Activated CD8-positive, alpha-beta T cell treated with anti-CD3 and anti-CD28 coated beads, Interleukin-2, amount 10 ng/mL, durations not matched to agents 7 days and 5 days (primary cell): ENCODE results near the gene PKP3. TPM values are rescaled to one million over a fixed set of nuclear protein-coding genes. Genes with fewer than 3 reads are reported as not detected.
A peak's percentile ranks its signal among the peaks of the same experiment; 100 is the strongest.

Source experiments
- ATAC-seq: fragments of 150-1000 bp; cut with Tn5 transposase; one replicate; pipeline ENCODE4 v1.10.0; 2021; ENCODE audit warnings: moderate library complexity
- CTCF ChIA-PET: fragments of 350-600 bp; sonication (Branson Sonifier 250); formaldehyde crosslinking; loops from one replicate; lab custom pipeline; 2021; ENCODE audit warnings: antibody characterized with exemption; lab: Charles Lee
- POLR2A ChIA-PET: fragments of 350-600 bp; sonication (Branson Sonifier 250); formaldehyde crosslinking; loops from one replicate; lab custom pipeline; 2021; ENCODE audit warnings: antibody characterized with exemption; lab: Charles Lee
- DNase-seq: peaks from one replicate; pipeline ENCODE4 v3.0.0-alpha.2; 2020
- H3K27ac Mint-ChIP-seq: one replicate; pipeline ENCODE4 v1.8.0; 2021; ENCODE audit warnings: mild to moderate bottlenecking, mixed read lengths
- H3K27me3 Mint-ChIP-seq: one replicate; pipeline ENCODE4 v1.8.0; 2021; ENCODE audit warnings: low read depth, mixed read lengths
- H3K36me3 Mint-ChIP-seq: one replicate; pipeline ENCODE4 v1.8.0; 2021; ENCODE audit warnings: low read depth, mixed read lengths
- H3K4me1 Mint-ChIP-seq: one replicate; pipeline ENCODE4 v1.8.0; 2021; ENCODE audit warnings: low read depth, mixed read lengths
- H3K4me3 Mint-ChIP-seq: one replicate; pipeline ENCODE4 v1.8.0; 2021; ENCODE audit warnings: mild to moderate bottlenecking, mixed read lengths
- H3K9me3 Mint-ChIP-seq: one replicate; pipeline ENCODE4 v1.8.0; 2022; ENCODE audit warnings: mixed read lengths; ENCODE audit not compliant: insufficient read depth
- total RNA-seq, 2 experiments: library from RNA; stranded (reverse); gene quantifications; one replicate each; pipeline ENCODE4 v1.2.3, GENCODE V29; 2021

The PKP3 gene
- total RNA-seq, 2 experiments from 2014 or later: 0.13 TPM; not detected in 1

- peaks cover 41% of the 10 kb centered on the region for H3K4me1 Mint-ChIP-seq
- H3K27me3 Mint-ChIP-seq: peaks cover 8% of the 10 kb centered on the region
- ATAC-seq (no peak), DNase-seq (no peak)
- ChIA-PET CTCF (interaction anchor here (0.8 to 1.6 kb wide), 3 partner anchors 8 to 11 kb away, joined by 3 to 4 read pairs (median 3); no protein-coding TSS in a partner anchor), POLR2A (interaction anchor here (1.0 to 1.4 kb wide), 4 partner anchors 9 to 54 kb away, joined by 3 to 5 read pairs (median 4); no protein-coding TSS in a partner anchor)
- no peaks in the 10 kb centered on the region for H3K9me3 Mint-ChIP-seq
- H3K27ac Mint-ChIP-seq: peak overlapping the region; percentile 15
- no peaks in the 10 kb centered on the region for H3K36me3 Mint-ChIP-seq
- peak overlapping the region; percentile 43 for H3K4me3 Mint-ChIP-seq
Observed at GRCh38 chr11:439315-440064, 45.5 kb downstream of the PKP3 start.

- ChIA-PET CTCF (interaction anchor here (0.8 to 1.6 kb wide), 5 partner anchors 7 to 78 kb away, joined by 3 to 8 read pairs (median 3); partner anchors contain the start of gene PTDSS2), POLR2A (interaction anchor here (0.7 to 1.4 kb wide), 5 partner anchors 8 to 24 kb away, joined by 3 to 5 read pairs (median 4); no protein-coding TSS in a partner anchor)
- Mint-ChIP-seq H3K27me3 (peaks cover 8% of the 10 kb centered on the region), H3K9me3 (no peaks in the 10 kb centered on the region), H3K4me3 (peak overlapping the region; percentile 74), H3K27ac (peak overlapping the region; percentile 15), H3K4me1 (peaks cover 41% of the 10 kb centered on the region), H3K36me3 (no peaks in the 10 kb centered on the region)
- DNase-seq (no peak), ATAC-seq (no peak)
Observed at GRCh38 chr11:440065-441042, 46.3 kb downstream of the PKP3 start.

GRCh38 chr11:441043-441417 lies 47.0 kb downstream of the PKP3 start:
- ChIA-PET POLR2A (interaction anchor here (0.7 to 1.2 kb wide), 3 partner anchors 9 to 24 kb away, joined by 3 to 4 read pairs (median 3); no protein-coding TSS in a partner anchor), CTCF (interaction anchor here (1.0 to 1.5 kb wide), 2 partner anchors 9 to 78 kb away, joined by 3 to 8 read pairs; partner anchors contain the start of gene PTDSS2)
- Mint-ChIP-seq H3K27me3 (peaks cover 8% of the 10 kb centered on the region), H3K4me3 (peak overlapping the region; percentile 74), H3K27ac (no peak overlapping the region), H3K9me3 (no peaks in the 10 kb centered on the region), H3K4me1 (peaks cover 41% of the 10 kb centered on the region), H3K36me3 (no peaks in the 10 kb centered on the region)
- ATAC-seq (no peak), DNase-seq (no peak)

GRCh38 chr11:441418-442274 lies 47.6 kb downstream of the PKP3 start, which contains the start of gene ANO9:
Gene ANO9, minus strand, starts transcription at chr11:442011. Its CDS starts 85 bp downstream, at chr11:441926.
- H3K4me1 Mint-ChIP-seq: peaks cover 38% of the 10 kb centered on the region
- DNase-seq (peak; percentile 77), ATAC-seq (peak; percentile 93)
- CTCF ChIA-PET: interaction anchor here (1.0 to 1.5 kb wide), 3 partner anchors 9 to 77 kb away, joined by 3 to 8 read pairs (median 3); partner anchors contain the start of genes PTDSS2 and SIGIRR
- H3K4me3 Mint-ChIP-seq: peak within 1 kb of the TSS; percentile 74
- H3K36me3 Mint-ChIP-seq: no peaks in the 10 kb centered on the region
- peak within 1 kb of the TSS; percentile 69 for H3K27ac Mint-ChIP-seq
- H3K9me3 Mint-ChIP-seq: no peaks in the 10 kb centered on the region
- peaks cover 8% of the 10 kb centered on the region for H3K27me3 Mint-ChIP-seq
- POLR2A ChIA-PET: interaction anchor here (0.7 to 1.2 kb wide), 5 partner anchors 8 to 27 kb away, joined by 3 to 4 read pairs (median 3); partner anchors contain the start of gene SIGIRR

GRCh38 chr11:442611-443081 lies 48.6 kb downstream of the PKP3 start:
- H3K36me3 Mint-ChIP-seq: no peaks in the 10 kb centered on the region
- ATAC-seq: no peak

GRCh38 chr11:443542-444199 lies 49.7 kb downstream of the PKP3 start:
- H3K9me3 Mint-ChIP-seq: no peaks in the 10 kb centered on the region
- H3K27me3 Mint-ChIP-seq: peaks cover 8% of the 10 kb centered on the region
- H3K36me3 Mint-ChIP-seq: no peaks in the 10 kb centered on the region
- ATAC-seq: no peak
- no peak overlapping the region for H3K4me3 Mint-ChIP-seq
- peaks cover 29% of the 10 kb centered on the region for H3K4me1 Mint-ChIP-seq
- H3K27ac Mint-ChIP-seq: no peak overlapping the region
- POLR2A ChIA-PET: interaction anchor here (1.4 kb wide), 1 partner anchor 27 kb away, joined by 5 read pairs; no protein-coding TSS in a partner anchor
- no peak for DNase-seq
- CTCF ChIA-PET: interaction anchor here (0.8 to 1.6 kb wide), 3 partner anchors 28 to 75 kb away, joined by 3 to 5 read pairs (median 3); partner anchors contain the start of gene SIGIRR

More at GRCh38 chr11:442611-443081, 48.6 kb downstream of the PKP3 start:
- Mint-ChIP-seq H3K9me3 (no peaks in the 10 kb centered on the region), H3K27ac (no peak overlapping the region), H3K4me1 (peaks cover 33% of the 10 kb centered on the region), H3K4me3 (peak overlapping the region; percentile 28), H3K27me3 (peaks cover 8% of the 10 kb centered on the region)
- CTCF ChIA-PET: interaction anchor here (1.1 to 1.6 kb wide), 3 partner anchors 28 to 76 kb away, joined by 3 to 5 read pairs (median 3); partner anchors contain the start of gene SIGIRR
- no peak for DNase-seq
- POLR2A ChIA-PET: interaction anchor here (1.4 kb wide), 1 partner anchor 26 kb away, joined by 5 read pairs; no protein-coding TSS in a partner anchor

- H3K36me3 Mint-ChIP-seq: no peaks in the 10 kb centered on the region
- H3K27me3 Mint-ChIP-seq: peaks cover 8% of the 10 kb centered on the region
- no peak overlapping the region for H3K4me3 Mint-ChIP-seq
- DNase-seq: no peak
- POLR2A ChIA-PET: no interaction called here
- no peak for ATAC-seq
- H3K9me3 Mint-ChIP-seq: no peaks in the 10 kb centered on the region
- H3K27ac Mint-ChIP-seq: no peak overlapping the region
- CTCF ChIA-PET: interaction anchor here (0.8 to 0.9 kb wide), 2 partner anchors 29 to 30 kb away, joined by 3 read pairs; partner anchors contain the start of gene SIGIRR
- peaks cover 29% of the 10 kb centered on the region for H3K4me1 Mint-ChIP-seq
Observed at GRCh38 chr11:444396-445144, 50.6 kb downstream of the PKP3 start.

- no peak for ATAC-seq
- ChIA-PET CTCF (interaction anchor here (0.9 kb wide), 1 partner anchor 31 kb away, joined by 3 read pairs; the partner anchor contains the start of gene SIGIRR), POLR2A (interaction anchor here (0.6 to 5.3 kb wide), 2 partner anchors 30 to 276 kb away, joined by 3 to 59 read pairs; partner anchors contain the start of gene SIGIRR)
- H3K36me3 Mint-ChIP-seq: peaks cover 2% of the 10 kb centered on the region
- no peak overlapping the region for H3K4me3 Mint-ChIP-seq
- H3K27ac Mint-ChIP-seq: no peak overlapping the region
- no peak for DNase-seq
- H3K9me3 Mint-ChIP-seq: no peaks in the 10 kb centered on the region
- peaks cover 8% of the 10 kb centered on the region for H3K27me3 Mint-ChIP-seq
- H3K4me1 Mint-ChIP-seq: peaks cover 23% of the 10 kb centered on the region
Observed at GRCh38 chr11:445765-446588, 52.0 kb downstream of the PKP3 start.
